OCI-LY3 (cell line): ENCODE measurements around the gene EFHC1.

Experiments used
- CTCF ChIP-seq: fragments of 200-600, 300-600 bp; sonication (generic); IDR thresholded peaks from 2 replicates; pipeline ENCODE4 v1.5.1; 2014; ENCODE audit warnings: antibody characterized with exemption, low read length, low read depth
- EZH2phosphoT487 ChIP-seq: fragments of 200-600 bp; shearing (Covaris generic); IDR thresholded peaks from 2 replicates; pipeline ENCODE4 v1.6.1; 2018; ENCODE audit warnings: antibody characterized with exemption, mixed run types, low read depth

- TF ChIP-seq CTCF (no peak), EZH2phosphoT487 (no peak)
Measured at GRCh38 chr6:52375780-52376556, 44.2 kb upstream of the EFHC1 start.
